ENCODE data around the gene ZNF622. TPM values are rescaled to one million over a fixed set of nuclear protein-coding genes. Genes with fewer than 3 reads are reported as not detected.
A peak's percentile ranks its signal among the peaks of the same experiment; 100 is the strongest.

Gene ZNF622
- total and polyA plus RNA-seq, 2 of the 13 experiments (the other 11 are each of a cell fraction or from before 2014, with no cell fraction given): 12.1 to 44.7 TPM

DNA sequence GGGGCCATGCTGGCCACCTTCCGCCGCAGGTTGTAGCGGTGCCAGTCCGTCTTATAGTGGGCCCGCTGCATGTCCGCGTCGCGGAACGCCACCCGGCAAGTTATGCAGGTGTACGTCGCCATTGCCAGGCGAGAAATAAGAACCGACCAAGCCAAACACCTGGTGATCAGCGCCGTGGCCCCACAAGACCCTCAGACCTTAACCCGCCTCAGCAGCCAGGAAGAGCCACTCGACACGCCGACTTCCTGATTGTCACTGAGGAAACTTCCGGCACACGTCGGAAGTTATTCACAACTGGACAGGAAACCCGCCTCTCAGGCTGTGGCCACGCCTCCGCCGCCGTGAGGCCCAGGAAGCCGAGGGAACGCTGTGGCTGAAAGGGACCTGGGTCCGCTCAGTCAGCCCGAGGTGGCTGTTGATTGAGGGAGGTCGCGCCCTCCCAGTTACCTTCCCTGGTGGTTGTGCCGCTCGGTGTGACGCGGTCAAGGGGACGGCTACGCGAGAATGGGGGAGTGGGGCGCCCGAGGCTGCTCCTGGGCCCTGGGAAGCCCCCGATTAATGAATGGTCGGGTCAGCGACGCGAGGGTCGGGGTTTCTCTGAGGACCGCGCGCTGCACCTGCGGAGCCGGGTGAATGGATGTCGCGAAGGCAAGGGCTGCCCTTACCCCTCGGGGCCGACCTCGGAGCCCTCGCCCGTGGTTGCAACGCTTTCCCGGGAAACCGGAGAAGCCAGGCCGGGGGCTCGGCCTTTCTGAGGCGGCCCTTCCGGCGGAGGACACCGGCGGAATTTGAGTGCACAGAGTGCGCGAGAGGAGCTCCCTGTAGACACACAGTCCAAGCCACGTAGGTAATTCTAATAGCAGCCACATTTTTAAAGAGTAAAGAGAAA is at the start of gene ZNF622 (continued):
- TF ChIP-seq KMT2B (CRISPR knock-in tag; IDR thresholded peaks at IDR 0.05) (peak; percentile 94), TRIM24 (CRISPR knock-in tag; IDR thresholded peaks at IDR 0.05) (no peak), PHF8 (CRISPR knock-in tag; IDR thresholded peaks at IDR 0.05) (peak; percentile 99), ZNF556 (CRISPR knock-in tag; IDR thresholded peaks at IDR 0.05; ENCODE audit: borderline replicate concordance) (peak; percentile 76; the same call in 1 of the 2 replicates), ZNF737 (CRISPR knock-in tag; IDR thresholded peaks at IDR 0.05; ENCODE audit: borderline replicate concordance) (no peak), ZNF101 (CRISPR knock-in tag; IDR thresholded peaks at IDR 0.05; ENCODE audit: borderline replicate concordance, low read depth) (peak; percentile 65; the same call in 1 of the 2 replicates), SIN3B (IDR thresholded peaks at IDR 0.05; ENCODE audit: low read length) (peak; percentile 67; the same call in 1 of the 2 replicates), ZNF292 (CRISPR knock-in tag; IDR thresholded peaks at IDR 0.05; ENCODE audit: borderline replicate concordance, low read depth) (no peak; the same call in 1 of the 2 replicates), POLR2G (IDR thresholded peaks at IDR 0.05; ENCODE audit: low read depth, low read length) (peak; percentile 98), U2AF2 (IDR thresholded peaks at IDR 0.05; ENCODE audit: low read depth, low read length) (no peak), HOXD1 (CRISPR knock-in tag; IDR thresholded peaks at IDR 0.05) (peak; percentile 46; the same call in 1 of the 2 replicates), MLLT10 (CRISPR knock-in tag; IDR thresholded peaks at IDR 0.05) (no peak), ZNF333 (CRISPR knock-in tag; IDR thresholded peaks at IDR 0.05; ENCODE audit: borderline replicate concordance) (peak; percentile 80; the same call in 1 of the 2 replicates), ISX (CRISPR knock-in tag; conservative IDR thresholded peaks at IDR 0.05) (peak; percentile 63), HMG20A (CRISPR knock-in tag; IDR thresholded peaks at IDR 0.05; ENCODE audit: borderline replicate concordance) (no peak), ZIK1 (CRISPR knock-in tag; IDR thresholded peaks at IDR 0.05; ENCODE audit: borderline replicate concordance, low read depth) (peak; percentile 18; the same call in 1 of the 2 replicates), SCMH1 (CRISPR knock-in tag; IDR thresholded peaks at IDR 0.05; ENCODE audit: borderline replicate concordance) (no peak), ZNF460 (CRISPR knock-in tag; IDR thresholded peaks at IDR 0.05; ENCODE audit: borderline replicate concordance) (no peak; the same call in 1 of the 2 replicates), FOXA3 (CRISPR knock-in tag; IDR thresholded peaks at IDR 0.05) (peak; percentile 30; the same call in 1 of the 2 replicates), ESRRA (CRISPR knock-in tag; IDR thresholded peaks at IDR 0.05; ENCODE audit: low read depth) (peak; percentile 25; the same call in 1 of the 2 replicates)
- TF ChIP-seq, protein P1, sequence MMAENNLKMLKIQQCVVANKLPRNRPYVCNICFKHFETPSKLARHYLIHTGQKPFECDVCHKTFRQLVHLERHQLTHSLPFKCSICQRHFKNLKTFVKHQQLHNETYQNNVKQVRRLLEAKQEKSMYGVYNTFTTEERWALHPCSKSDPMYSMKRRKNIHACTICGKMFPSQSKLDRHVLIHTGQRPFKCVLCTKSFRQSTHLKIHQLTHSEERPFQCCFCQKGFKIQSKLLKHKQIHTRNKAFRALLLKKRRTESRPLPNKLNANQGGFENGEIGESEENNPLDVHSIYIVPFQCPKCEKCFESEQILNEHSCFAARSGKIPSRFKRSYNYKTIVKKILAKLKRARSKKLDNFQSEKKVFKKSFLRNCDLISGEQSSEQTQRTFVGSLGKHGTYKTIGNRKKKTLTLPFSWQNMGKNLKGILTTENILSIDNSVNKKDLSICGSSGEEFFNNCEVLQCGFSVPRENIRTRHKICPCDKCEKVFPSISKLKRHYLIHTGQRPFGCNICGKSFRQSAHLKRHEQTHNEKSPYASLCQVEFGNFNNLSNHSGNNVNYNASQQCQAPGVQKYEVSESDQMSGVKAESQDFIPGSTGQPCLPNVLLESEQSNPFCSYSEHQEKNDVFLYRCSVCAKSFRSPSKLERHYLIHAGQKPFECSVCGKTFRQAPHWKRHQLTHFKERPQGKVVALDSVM (CRISPR knock-in tag; IDR thresholded peaks at IDR 0.05): no peak
- TF ChIP-seq, protein P2, sequence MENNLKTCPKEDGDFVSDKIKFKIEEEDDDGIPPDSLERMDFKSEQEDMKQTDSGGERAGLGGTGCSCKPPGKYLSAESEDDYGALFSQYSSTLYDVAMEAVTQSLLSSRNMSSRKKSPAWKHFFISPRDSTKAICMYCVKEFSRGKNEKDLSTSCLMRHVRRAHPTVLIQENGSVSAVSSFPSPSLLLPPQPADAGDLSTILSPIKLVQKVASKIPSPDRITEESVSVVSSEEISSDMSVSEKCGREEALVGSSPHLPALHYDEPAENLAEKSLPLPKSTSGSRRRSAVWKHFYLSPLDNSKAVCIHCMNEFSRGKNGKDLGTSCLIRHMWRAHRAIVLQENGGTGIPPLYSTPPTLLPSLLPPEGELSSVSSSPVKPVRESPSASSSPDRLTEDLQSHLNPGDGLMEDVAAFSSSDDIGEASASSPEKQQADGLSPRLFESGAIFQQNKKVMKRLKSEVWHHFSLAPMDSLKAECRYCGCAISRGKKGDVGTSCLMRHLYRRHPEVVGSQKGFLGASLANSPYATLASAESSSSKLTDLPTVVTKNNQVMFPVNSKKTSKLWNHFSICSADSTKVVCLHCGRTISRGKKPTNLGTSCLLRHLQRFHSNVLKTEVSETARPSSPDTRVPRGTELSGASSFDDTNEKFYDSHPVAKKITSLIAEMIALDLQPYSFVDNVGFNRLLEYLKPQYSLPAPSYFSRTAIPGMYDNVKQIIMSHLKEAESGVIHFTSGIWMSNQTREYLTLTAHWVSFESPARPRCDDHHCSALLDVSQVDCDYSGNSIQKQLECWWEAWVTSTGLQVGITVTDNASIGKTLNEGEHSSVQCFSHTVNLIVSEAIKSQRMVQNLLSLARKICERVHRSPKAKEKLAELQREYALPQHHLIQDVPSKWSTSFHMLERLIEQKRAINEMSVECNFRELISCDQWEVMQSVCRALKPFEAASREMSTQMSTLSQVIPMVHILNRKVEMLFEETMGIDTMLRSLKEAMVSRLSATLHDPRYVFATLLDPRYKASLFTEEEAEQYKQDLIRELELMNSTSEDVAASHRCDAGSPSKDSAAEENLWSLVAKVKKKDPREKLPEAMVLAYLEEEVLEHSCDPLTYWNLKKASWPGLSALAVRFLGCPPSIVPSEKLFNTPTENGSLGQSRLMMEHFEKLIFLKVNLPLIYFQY (CRISPR knock-in tag; IDR thresholded peaks at IDR 0.05; ENCODE audit: borderline replicate concordance): no peak
- TF ChIP-seq, protein P3, sequence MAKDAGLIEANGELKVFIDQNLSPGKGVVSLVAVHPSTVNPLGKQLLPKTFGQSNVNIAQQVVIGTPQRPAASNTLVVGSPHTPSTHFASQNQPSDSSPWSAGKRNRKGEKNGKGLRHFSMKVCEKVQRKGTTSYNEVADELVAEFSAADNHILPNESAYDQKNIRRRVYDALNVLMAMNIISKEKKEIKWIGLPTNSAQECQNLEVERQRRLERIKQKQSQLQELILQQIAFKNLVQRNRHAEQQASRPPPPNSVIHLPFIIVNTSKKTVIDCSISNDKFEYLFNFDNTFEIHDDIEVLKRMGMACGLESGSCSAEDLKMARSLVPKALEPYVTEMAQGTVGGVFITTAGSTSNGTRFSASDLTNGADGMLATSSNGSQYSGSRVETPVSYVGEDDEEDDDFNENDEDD (CRISPR knock-in tag; IDR thresholded peaks at IDR 0.05; ENCODE audit: borderline replicate concordance): no peak; the same call in 1 of the 2 replicates

Measured in HepG2 (cell line).